HG03175 (cell line): ENCODE data around the gene PTPRD.
A peak's percentile ranks its signal among the peaks of the same experiment; 100 is the strongest.

ENCODE experiments used
- ATAC-seq: cut with Tn5 transposase; IDR thresholded peaks from one replicate; pipeline ENCODE4 v1.9.1; 2021; ENCODE audit warnings: mild to moderate bottlenecking, moderate library complexity; ENCODE audit not compliant: unreplicated experiment

Gene PTPRD

DNA sequence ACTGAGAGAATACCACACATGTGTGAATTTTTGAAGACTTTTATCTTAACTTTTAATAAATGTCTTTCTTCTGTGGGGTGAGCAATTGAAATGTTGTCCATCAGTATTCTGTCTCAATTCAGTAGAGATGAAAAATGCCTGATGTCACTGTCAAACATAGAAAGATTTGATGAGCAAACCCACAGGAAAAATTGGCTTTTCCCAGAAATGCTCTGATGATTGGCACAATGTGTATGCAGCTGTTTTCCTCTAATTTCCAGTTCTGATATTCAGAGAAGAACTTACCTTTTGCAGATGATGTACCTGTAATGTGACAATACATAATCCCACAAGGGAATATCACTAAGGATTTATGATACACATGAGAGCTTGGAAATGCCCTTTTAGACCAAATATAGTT, 340.0 kb downstream of the PTPRD start:
- no peak for ATAC-seq

DNA sequence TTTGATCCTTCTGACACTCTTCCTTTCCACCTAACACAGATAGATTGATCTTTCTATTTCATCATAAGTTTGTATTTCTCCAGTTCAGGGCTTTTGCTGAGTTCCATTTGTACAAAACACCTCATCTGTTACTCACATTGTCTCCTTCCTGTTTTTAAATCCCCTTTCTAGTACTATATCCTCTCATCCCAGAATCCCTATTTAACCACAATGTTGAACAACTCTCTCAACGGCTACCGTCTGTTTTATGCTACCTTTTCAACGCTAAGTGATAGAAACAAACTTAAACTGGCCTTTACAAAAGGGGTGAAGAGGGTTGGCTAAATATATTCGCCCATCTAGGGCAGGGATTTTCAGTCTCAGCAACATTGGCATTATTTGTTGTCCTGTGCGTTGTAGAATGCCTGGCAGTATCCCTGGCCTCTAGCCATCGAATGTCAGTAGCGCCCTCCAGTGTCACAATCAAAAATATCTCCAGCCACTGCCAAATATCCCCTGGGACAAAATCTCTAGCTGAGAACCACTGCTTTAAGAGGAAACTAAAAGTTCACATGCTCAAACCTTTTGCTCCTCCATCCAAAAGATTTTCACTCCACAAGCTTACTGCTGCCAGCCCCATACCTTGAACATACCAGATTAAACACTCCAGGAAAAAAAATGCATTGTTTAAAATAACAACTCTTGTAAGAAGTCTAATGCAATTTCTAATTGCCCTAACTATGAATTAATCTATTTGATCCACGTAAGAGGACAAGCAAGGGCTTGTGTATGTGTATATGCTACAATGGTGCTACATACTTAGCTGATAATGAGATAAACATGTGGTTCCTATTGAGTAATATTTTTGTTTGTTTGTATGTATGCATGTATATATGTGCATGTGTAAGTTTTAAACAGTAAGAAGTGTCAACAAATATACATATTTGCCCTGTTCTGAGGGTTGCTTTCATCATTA, 344.0 kb downstream of the PTPRD start:
- ATAC-seq = peak; percentile 66

DNA sequence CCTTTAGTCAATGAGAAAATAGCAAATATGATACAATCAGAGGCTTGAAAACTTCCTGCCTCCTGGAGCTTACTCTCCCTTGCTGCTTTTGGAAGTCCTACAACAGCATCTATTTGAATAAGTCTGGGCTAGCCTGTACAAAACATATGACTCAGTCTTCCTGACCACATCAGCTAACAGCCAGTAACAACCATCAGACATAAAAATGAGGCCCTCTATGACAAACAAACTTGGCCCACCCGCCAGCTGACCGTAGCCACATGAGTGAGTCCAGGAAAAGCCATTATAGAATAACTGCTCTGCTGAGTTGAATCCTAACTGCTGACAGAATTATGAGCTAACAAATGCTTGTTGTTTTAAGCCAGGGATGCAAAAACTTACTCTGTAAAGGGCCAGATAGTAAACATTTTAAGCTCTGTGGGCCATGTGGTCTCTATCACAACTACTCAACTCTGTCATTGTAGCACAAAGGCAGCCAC, 347.6 kb downstream of the PTPRD start:
- ATAC-seq = no peak

DNA sequence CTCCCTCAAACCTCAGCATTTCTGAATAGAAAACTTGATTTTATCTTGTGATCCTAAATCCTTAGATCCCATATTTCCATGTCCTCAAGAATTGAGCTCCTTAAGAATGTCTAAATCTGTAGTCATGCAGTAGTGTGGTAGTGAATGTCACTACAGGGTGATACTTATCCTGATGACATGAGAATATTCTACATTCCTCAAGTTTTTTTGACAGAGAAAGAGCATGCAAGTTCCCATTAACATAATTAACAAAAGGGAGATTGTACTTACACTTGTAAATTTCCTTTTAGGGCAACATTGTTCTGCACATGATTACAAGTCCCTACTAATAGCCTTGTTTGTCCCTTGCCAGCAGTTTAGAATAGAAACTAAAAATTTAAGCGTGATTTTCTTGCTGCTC, 352.3 kb downstream of the PTPRD start:
- no peak for ATAC-seq

DNA sequence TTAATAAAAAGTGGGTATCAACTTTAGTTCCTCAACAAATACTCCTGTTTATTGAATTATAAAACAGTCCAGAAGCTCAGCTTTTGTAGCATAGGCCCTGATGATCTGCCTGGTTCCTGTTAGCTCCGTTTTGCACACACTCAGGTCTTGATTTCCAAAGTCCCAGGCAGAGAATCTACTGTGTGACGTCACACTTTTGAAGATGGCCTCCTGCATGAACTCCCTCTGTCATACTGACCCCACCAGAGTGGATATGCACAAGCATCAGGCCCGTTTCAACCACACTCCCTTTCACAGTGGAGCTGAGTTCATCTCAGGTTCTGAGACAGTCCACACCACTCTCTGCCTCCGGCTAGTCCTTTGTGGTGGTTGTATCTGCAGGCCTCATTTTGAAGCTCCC, 353.1 kb downstream of the PTPRD start:
- ATAC-seq = no peak

DNA sequence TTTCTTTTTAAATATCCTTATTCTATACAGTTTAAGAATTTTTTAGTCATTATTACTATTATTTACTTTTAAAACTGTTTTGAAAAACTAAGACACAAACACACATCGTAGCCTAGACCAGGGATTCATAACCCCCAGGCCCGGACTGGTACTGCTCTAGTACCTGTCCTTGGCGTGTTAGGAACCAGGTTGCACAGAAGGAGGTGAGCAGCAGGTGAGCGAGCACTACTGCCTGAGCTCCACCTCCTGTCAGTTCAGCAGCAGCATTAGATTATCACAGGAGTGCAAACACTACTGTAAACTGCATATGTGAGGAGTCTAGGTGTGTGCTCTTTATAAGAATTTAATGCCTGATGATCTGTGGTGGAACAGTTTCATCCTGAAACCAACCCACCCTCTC, 357.0 kb downstream of the PTPRD start:
- no peak for ATAC-seq

DNA sequence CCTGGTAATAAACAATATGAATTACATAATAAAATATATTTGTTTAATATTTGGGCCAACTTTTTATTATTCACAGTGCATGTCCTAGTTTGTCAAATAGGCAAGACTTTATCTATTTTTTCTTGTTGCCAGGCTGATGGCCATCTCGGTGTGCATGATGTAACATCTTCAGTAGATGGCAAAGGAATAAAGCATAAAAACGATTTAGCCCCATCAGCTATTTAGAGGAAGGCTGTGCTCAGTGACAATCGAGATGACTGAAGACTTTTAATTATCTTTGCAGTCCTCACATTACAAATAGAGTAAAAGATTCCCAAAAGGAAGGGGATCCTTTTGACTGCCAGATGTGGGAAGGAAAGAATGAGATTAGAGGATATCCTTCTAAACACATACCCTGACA, 358.5 kb downstream of the PTPRD start:
- no peak for ATAC-seq

DNA sequence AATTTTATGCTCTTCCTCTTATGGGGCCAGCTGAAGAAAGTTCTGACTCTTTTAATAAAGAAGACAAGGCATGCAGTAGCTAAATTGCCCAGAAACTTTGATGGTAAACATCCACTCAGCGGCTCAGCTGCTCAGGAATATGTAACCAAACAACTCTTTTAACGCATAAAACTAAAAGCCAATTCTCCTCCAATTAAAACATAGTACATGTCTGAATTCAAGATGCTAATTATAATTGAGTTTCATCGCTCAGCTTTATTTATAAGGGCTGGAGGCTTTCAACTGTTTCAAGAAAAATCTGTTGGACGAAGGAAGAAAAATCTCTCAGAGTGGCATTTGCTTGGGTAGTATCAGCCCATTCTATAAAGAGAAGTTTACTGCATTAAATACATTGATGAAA, 359.5 kb downstream of the PTPRD start:
- no peak for ATAC-seq

DNA sequence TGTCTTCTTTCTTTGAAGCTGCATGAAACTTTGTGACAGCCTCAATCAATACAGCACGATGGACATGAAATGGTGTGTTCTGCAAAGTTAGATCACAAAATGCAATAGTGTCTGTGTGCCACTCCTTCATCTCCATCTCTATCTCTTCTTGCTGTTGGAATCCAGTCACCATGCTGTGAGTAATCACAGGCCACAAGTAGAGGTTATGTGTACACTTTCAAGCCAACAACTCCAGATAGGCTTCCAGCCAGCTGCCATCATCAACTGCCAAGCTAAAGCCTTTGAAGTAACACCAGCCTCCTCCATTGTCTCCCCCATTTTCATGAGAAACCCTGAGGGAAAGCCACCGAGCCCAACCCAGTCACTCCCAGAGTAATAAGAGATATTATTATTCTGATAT, 360.6 kb downstream of the PTPRD start:
- ATAC-seq = no peak

DNA sequence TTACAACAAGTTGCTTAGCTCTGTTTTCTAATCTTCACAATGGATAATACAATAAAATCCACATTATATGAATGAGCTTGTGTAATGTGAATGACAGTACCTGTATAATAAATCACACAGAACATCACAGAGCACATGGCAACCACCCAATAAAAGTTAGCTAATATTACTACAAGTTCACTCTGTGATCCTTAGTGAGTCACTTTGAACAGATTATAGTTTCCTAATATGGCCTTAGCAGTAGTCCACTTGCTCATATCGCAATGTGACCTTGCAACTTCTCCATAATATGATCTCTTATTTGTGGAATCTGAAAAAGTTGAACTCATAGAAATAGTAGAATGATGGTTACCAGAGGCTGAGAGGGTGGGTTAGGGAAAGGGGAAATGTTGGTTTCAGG, 361.3 kb downstream of the PTPRD start:
- no peak for ATAC-seq

DNA sequence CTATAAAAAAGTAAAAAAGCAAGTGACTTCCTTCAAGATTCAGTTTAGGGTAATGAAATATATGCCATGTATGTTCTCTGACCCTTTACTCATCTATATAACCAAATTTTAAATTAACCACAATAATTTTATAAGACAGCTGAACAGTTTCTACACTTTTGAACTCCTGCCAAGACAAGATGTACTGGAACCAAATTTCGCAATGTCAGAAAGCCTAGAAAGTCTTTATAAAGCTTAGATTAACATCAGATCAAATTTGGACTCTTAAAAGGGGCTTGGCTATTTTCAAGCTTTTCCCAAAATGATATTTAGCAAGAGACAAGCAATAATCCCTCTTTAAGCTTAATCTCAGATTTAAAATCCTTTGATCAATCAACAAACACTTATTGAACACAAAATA, 362.6 kb downstream of the PTPRD start:
- no peak for ATAC-seq

DNA sequence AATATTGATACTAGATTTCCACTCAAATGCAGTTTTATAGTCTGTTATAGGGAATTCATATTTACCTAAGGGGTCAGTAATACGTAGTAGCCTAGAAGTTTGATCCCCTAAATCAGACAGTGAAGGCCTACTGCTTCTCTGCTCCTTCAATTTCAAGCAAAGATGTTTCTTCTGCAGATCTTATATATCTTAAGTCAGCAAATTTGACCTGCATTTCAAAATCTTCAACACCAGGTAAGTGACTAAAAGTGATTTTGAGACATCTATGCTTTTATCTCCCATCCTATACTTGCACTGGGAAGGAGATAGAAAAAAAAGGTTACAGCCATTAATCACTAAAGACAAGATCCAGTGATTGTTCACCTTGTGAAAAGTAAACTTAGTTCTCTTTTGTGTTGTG, 363.9 kb downstream of the PTPRD start:
- no peak for ATAC-seq

DNA sequence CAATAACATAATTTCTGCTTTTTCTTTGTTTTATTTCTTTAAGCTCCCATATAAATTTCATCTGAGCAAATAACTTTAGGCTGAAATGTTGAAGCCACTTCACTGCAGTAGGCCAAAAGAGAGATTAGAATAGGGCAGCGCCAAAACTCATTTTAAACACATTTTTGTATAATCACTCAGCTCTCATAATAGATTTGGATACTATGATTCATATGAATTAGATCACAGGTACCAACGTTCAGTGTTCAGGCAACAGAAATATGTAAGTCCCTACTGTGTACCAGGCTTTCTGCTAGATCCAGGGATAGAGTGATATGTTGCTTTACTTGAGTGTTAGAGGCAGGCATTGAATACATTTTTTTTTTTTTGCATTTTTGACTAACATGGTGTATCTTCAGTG, 370.5 kb downstream of the PTPRD start:
- no peak for ATAC-seq

DNA sequence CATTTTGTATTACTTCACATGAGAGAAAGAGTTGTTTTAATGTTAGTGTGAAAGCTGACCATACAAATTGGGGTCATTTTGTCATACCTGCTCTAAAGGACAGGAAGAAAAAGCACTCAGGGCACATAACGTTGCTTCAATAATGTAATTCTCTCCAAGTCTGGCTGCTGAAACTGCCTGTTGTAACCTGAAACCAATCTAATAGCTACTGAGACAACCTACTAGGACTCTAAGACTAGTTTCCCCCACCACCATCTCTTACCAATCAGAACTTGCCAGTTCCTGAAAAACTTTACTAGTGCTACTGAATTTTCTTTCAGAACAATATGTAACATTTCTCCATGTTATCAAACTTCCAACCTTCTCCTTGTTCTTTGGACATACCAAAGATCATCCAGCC, 374.7 kb downstream of the PTPRD start:
- ATAC-seq = no peak

DNA sequence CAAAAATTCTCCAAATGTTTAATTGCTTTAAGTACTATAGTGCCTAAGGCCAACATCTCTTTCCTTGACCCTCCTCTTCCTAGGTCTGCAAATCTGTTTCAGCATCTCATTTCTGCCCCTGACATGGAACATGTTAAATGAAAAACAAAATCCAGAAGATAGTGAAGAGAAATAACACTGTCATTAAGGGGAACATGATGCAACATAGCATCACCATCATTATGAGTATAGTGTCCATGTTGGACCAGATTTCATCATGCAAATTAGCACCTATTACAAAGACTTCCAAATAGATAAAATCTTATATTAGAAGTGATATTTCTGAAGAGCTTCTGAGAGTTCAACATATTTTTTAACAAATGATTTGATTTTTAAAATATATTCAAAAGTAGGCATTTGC, 375.2 kb downstream of the PTPRD start:
- ATAC-seq = no peak

DNA sequence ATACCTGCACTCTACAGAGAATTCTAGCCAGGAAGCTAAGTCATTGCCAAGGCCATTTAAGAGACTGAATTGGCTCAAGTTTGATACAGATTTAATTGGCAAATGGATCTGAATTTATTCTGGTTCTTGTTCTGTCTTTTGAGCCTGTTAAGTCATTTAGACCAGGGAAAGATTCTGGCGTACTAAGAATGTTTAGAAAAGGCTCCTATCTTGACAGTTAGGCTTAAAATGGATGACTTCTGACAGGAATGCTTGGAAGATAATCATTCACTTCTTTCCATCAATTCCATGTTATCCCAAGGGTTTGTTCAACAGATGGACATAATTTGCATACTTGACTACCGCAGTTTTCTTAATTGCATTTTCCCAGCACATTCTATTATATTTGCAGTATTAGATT, 376.6 kb downstream of the PTPRD start:
- ATAC-seq = no peak

DNA sequence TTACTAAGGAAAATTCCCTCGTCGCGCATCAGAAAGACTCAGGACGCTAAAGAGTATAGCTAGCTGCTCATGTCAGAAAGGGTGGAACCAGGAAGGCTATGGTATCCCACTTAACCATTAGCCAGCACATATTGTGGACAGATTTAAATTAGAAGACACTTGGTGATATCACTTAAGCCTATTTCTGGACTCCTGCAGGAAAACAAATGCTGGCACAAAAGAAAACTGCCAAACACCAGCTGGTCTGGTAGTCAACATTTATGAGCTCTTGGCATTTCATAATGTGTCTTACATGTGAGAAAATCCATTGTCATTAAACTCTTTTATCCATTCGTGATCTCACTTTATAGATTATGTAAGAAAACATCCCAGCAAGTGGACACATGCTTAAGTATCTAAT, 377.4 kb downstream of the PTPRD start:
- no peak for ATAC-seq

DNA sequence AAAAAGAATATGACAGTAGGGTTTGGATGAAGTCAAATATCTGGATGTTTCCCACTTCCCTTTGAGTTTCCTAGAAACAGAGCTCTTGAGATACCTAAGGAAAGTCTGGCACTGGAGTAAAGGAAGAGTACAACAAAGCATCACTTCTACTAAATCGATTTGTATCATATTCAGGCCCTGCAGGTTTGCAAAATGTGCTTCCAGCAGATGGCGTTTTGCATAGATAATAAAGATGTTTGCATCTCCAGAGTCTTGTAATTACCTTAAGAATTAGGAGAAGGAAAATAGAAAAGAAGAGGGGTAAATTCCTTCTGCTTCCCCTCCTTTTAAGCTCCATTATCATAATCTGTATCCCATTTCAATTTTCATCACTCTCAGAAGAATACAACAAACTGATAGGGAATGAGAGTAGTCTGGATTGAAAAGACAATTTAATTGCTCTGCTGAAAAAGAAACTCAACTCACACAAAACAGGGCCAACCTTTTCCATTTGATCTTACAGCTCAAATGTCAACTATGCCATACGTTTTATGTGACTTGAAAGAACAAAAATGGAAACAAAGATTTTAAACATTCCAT, 380.4 kb downstream of the PTPRD start:
- no peak for ATAC-seq

DNA sequence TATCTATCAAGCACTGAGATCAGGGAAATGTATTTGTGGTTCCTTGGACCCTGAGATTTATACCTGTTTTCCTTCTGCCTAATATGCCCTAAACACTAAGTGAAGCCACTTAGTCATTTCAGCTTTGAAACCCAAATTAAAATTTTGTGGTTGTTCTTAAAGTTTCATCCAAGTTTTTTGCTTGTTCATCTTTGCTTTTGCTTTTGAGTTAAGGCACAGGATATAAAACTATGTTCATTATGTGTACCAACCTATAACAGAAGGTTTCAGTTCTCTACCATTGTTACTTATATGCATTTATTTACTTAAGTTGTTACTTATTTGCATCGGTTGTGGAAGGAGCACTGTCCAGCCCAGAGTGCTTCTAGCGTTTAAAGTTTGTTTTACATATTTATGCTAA, 382.3 kb downstream of the PTPRD start:
- peak; percentile 83 for ATAC-seq

DNA sequence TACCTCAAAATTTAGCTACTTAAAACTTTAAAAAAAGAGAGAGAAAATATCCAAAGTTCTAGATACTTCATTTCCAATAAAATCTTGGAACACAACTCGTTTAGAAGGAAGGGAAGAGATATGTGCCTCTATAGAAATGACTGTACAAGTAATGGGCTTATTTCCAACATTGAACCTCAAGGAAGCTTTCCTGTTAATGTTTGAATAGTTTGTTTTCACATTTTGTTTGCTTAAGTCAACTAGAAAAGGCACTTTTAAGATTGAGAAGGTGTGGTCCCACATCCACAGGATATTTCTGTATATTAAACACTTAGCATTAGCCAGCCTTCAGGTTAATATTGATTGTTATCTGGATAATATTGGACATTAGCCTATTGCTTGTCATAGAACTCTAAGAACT, 384.7 kb downstream of the PTPRD start:
- no peak for ATAC-seq

DNA sequence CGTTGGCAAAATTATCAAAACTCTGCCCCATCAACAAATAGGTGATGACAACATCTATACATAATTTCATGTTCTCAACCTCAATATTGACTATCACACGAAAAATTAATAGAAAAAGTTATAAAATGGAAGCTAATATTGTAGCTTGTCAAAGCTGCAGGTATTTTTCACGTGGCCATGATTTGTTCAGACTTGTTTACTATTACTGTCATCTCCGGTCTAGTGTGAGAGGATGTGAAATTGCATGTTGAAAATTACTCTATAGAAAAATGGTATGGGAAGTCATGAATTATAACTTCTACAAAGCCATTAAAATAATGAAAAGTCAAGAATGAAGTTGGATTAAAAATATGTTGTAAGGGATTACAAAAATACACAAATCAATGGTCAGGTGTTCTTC, 385.8 kb downstream of the PTPRD start:
- ATAC-seq = no peak

DNA sequence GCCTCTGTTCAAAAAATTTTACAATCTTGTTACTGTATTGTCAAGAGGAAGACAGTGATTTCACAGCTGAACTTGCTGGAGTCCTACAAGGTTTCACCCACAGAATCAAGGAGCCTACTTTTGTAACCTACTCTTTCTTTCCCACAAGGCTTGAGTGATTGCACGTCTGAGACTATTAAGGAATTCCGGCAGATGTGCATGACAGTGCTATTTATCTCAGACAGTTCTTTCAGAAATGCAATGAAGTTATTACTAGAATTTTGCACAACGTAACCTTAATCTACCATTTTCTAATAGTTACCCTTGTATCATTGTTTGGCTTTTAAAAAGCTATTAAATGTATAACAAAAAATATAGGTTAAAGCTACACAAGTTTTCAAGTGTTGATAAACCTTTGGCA, 400.1 kb downstream of the PTPRD start:
- no peak for ATAC-seq

DNA sequence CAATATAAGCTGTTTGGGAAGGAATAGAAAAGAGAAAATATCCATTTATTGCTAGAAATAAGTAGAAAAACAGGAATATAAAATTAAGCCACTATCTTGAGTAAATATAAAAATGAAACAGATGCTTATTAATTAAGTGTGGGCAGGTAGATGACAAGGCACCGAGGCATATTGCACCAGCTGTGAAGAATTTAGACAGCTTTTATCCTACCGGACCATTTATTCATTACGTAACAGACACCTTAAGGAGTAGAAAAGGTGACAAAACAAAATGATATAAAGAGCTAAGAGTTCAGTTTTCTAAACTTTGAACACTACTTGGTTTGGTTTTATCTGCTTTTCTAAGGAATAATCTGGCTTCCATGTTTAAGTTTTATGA, 404.1 kb downstream of the PTPRD start:
- ATAC-seq = no peak
